Fibroblast of lung (primary cell): Measurements from ENCODE around the gene KLHL7. TPM values are rescaled to one million over a fixed set of nuclear protein-coding genes. Genes with fewer than 3 reads are reported as not detected.

Source experiments
- DNase-seq, 2 donors: peaks; one replicate each; pipeline versions ENCODE4 v3.0.0 to v3.0.0-alpha.2; 2010; ENCODE audit warnings: low read depth in 2 of 2
- H2AFZ ChIP-seq: 2 replicates; pipeline ENCODE4 v1.5.1; 2012; ENCODE audit warnings: low read length, control low read depth, inconsistent platforms
- H3K27ac ChIP-seq: 2 replicates; pipeline ENCODE4 v1.5.1; 2011; ENCODE audit warnings: low read length, control low read depth; ENCODE audit not compliant: insufficient read depth
- H3K27me3 ChIP-seq: 2 replicates; pipeline ENCODE4 v1.5.1; 2011; ENCODE audit warnings: mild to moderate bottlenecking, low read length; ENCODE audit not compliant: control insufficient read depth, insufficient read depth
- H3K36me3 ChIP-seq: 2 replicates; pipeline ENCODE4 v1.5.1; 2011; ENCODE audit warnings: low read length; ENCODE audit not compliant: control insufficient read depth, insufficient read depth
- H3K4me1 ChIP-seq: 2 replicates; pipeline ENCODE4 v1.5.1; 2011; ENCODE audit warnings: low read length; ENCODE audit not compliant: control insufficient read depth, insufficient read depth; ENCODE audit errors: extremely low read depth
- H3K4me2 ChIP-seq: 2 replicates; pipeline ENCODE4 v1.5.1; 2011; ENCODE audit warnings: low read length, control low read depth; ENCODE audit not compliant: insufficient read depth; ENCODE audit errors: extremely low read depth
- H3K4me3 ChIP-seq, 4 experiments: fragments of 200-600 bp in 1 of 4; sonication (generic) in 1 of 4; replicated peaks in 1 of 4; 2 replicates each; pipeline ENCODE4 v1.5.1; 2011 to 2016; ENCODE audit warnings: low read length in 4 of 4, low read depth in 3 of 4, mild to moderate bottlenecking in 3 of 4, control low read depth in 2 of 4, inconsistent platforms in 1 of 4, mixed read lengths in 1 of 4; ENCODE audit not compliant: insufficient read depth in 1 of 4; ENCODE audit errors: control extremely low read depth in 1 of 4
- H3K79me2 ChIP-seq: 2 replicates; pipeline ENCODE4 v1.5.1; 2012; ENCODE audit warnings: mild to moderate bottlenecking, low read length, inconsistent platforms; ENCODE audit not compliant: control insufficient read depth, insufficient read depth
- H3K9ac ChIP-seq: 2 replicates; pipeline ENCODE4 v1.5.1; 2011; ENCODE audit warnings: mild to moderate bottlenecking, low read length, control low read depth; ENCODE audit not compliant: insufficient read depth
- H3K9me3 ChIP-seq: 2 replicates; pipeline ENCODE4 v1.5.1; 2012; ENCODE audit warnings: low read depth, low read length; ENCODE audit not compliant: control insufficient read depth, insufficient read depth
- H4K20me1 ChIP-seq: 2 replicates; pipeline ENCODE4 v1.5.1; 2011; ENCODE audit warnings: low read length; ENCODE audit not compliant: control insufficient read depth, insufficient read depth; ENCODE audit errors: extremely low read depth
- CTCF ChIP-seq, 2 donors: IDR thresholded peaks in 1 of 2; conservative IDR thresholded peaks in 1 of 2; 1 replicate in 1 of 2; 2 replicates in 1 of 2; pipeline ENCODE4 v1.5.1; 2011 to 2012; ENCODE audit warnings: low read length in 2 of 2, control low read depth in 1 of 2, inconsistent platforms in 1 of 2, low read depth in 1 of 2, mild to moderate bottlenecking in 1 of 2
- EZH2 ChIP-seq: IDR thresholded peaks from 2 replicates; pipeline ENCODE4 v1.5.1; 2012; ENCODE audit warnings: low read length, control low read depth, mild to moderate bottlenecking; ENCODE audit errors: missing control alignments
- polyA plus RNA-seq, 2 donors: library from polyadenylated mRNA; depleted of rRNA in 1 of 2; stranded (reverse) in 1 of 2; unstranded in 1 of 2; fragments of >200 nt; gene quantifications; 2 replicates each; pipeline ENCODE4 v1.2.1, GENCODE V29; 2011 to 2012; ENCODE audit warnings: missing spikeins in 1 of 2
- total RNA-seq: library from RNA; depleted of rRNA; stranded (reverse); fragments of >200 nt; gene quantifications from 2 replicates; pipeline ENCODE4 v1.2.1, GENCODE V29; 2014

Gene KLHL7
- total and polyA plus RNA-seq, 2 donors (not counting 1 experiment from before 2014, with no cell fraction given), result 23.5 to 44.5 TPM

- no peak for DNase-seq
- Histone ChIP-seq H3K27ac (no peak overlapping the region), H3K4me3 (no peak overlapping the region), H3K4me2 (no peak overlapping the region), H3K4me1 (no peaks in the 10 kb centered on the region), H3K9ac (no peak overlapping the region), H3K36me3 (peaks cover 3% of the 10 kb centered on the region), H3K9me3 (no peaks in the 10 kb centered on the region), H4K20me1 (no peaks in the 10 kb centered on the region), H3K27me3 (no peaks in the 10 kb centered on the region), H3K79me2 (peaks cover 19% of the 10 kb centered on the region), H2AFZ (no peak overlapping the region)
- TF ChIP-seq CTCF (conservative IDR thresholded peaks at IDR 0.05 in 1 of 2, IDR thresholded peaks at IDR 0.05 in 1 of 2; ENCODE audit: low read depth in 1 of 2, low read length in 2 of 2) (no peak), EZH2 (no peak)
These were observed 78.7 kb downstream of the KLHL7 start for GRCh38 chr7:23184291-23184690.

GRCh38 chr7:23184709-23185359, 79.2 kb downstream of the KLHL7 start:
- DNase-seq, result peak; percentile 29 to 57

DNA sequence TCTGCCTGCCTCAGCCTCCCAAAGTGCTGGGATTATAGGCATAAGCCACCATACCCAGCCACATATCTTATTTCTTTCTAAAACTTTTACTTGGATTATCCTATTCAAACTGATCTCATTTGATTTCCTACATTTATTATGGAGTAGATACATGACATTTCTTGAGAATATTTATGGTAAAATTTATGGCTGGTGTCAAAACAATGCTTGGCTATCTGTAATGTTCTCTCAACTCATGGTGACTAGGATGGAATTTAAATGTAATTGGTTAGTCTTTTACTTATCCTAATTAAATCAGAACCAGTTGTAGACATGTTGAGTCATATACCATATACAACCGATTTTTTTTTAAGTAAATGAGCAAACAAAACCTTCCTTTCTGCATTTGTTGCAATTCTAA, 80.4 kb downstream of the KLHL7 start:
- Histone ChIP-seq H3K4me3 (no peak overlapping the region), H3K4me2 (no peak overlapping the region), H4K20me1 (no peaks in the 10 kb centered on the region), H3K27ac (no peak overlapping the region), H3K4me1 (no peaks in the 10 kb centered on the region), H3K36me3 (peaks cover 3% of the 10 kb centered on the region), H3K9ac (no peak overlapping the region), H2AFZ (no peak overlapping the region), H3K9me3 (no peaks in the 10 kb centered on the region), H3K27me3 (no peaks in the 10 kb centered on the region), H3K79me2 (peaks cover 19% of the 10 kb centered on the region)
- TF ChIP-seq EZH2 (no peak), CTCF (conservative IDR thresholded peaks at IDR 0.05 in 1 of 2, IDR thresholded peaks at IDR 0.05 in 1 of 2; ENCODE audit: low read depth in 1 of 2, low read length in 2 of 2) (no peak)
- DNase-seq, result no peak

More at GRCh38 chr7:23184709-23185359, 79.2 kb downstream of the KLHL7 start:
- TF ChIP-seq CTCF (conservative IDR thresholded peaks at IDR 0.05 in 1 of 2, IDR thresholded peaks at IDR 0.05 in 1 of 2; ENCODE audit: low read depth in 1 of 2, low read length in 2 of 2) (peak; percentile 54 to 64), EZH2 (no peak)
- H3K27me3 ChIP-seq, result no peaks in the 10 kb centered on the region
- no peaks in the 10 kb centered on the region for H4K20me1 ChIP-seq
- no peak overlapping the region for H3K4me3 ChIP-seq
- no peak overlapping the region for H3K4me2 ChIP-seq
- H3K79me2 ChIP-seq, result peaks cover 19% of the 10 kb centered on the region
- H3K4me1 ChIP-seq, result no peaks in the 10 kb centered on the region
- no peak overlapping the region for H3K27ac ChIP-seq
- H2AFZ ChIP-seq, result no peak overlapping the region
- no peak overlapping the region for H3K9ac ChIP-seq
- H3K9me3 ChIP-seq, result no peaks in the 10 kb centered on the region
- H3K36me3 ChIP-seq, result peaks cover 3% of the 10 kb centered on the region
